GM18499 (cell line): Measurements from ENCODE around the gene TMEM185B.
"Not testable (repeated sequence)": the region's sequence is repeated elsewhere in the genome, so short reads cannot be mapped to it uniquely, and the experiment has no call there.

Source experiments
- ATAC-seq: cut with Tn5 transposase; IDR thresholded peaks from one replicate; pipeline ENCODE4 v1.9.1; 2021; ENCODE audit warnings: moderate number of reproducible peaks; ENCODE audit not compliant: insufficient read depth, unreplicated experiment

Gene TMEM185B

DNA sequence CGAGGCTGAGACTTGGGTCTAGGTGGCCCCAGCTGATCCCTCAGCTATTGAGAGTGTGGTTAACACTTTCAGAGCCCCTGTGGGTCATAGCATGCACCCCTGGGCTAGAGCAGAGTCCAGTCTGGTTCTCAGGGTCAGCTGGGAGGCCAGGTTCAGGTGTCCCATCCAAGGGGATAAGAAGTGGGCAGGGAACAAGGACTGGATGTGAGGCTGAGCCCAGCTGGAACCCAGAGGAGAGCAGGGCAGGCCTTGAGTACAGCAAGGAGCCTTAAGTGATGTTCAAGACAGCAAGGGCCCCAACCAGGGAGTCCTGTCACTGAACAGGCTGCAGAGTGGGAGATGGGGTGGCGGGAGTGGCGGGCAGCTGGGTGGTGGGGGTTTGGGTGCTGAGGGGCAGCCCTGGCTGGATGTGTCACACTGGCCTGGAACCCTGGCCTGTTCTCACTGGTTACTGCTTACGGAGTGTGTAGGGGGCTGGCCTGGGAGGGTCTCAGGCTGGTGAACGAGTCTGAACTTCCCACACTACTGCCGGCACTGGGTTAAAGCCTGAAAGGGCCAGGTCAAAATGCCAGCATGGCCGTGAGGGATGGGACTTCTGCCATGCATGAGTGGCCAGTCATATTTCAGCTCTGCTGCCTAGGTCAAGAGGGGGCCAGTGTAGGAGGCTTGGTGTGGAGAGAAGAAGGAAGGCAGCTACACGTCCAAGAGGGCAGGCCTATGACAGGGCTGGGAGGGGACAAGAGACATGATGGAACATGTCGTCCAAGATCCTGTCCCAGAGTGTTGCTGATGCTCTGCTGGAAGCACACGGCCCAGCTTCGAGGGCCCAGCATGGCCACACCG, 13.6 kb downstream of the TMEM185B start:
- ATAC-seq: no peak

DNA sequence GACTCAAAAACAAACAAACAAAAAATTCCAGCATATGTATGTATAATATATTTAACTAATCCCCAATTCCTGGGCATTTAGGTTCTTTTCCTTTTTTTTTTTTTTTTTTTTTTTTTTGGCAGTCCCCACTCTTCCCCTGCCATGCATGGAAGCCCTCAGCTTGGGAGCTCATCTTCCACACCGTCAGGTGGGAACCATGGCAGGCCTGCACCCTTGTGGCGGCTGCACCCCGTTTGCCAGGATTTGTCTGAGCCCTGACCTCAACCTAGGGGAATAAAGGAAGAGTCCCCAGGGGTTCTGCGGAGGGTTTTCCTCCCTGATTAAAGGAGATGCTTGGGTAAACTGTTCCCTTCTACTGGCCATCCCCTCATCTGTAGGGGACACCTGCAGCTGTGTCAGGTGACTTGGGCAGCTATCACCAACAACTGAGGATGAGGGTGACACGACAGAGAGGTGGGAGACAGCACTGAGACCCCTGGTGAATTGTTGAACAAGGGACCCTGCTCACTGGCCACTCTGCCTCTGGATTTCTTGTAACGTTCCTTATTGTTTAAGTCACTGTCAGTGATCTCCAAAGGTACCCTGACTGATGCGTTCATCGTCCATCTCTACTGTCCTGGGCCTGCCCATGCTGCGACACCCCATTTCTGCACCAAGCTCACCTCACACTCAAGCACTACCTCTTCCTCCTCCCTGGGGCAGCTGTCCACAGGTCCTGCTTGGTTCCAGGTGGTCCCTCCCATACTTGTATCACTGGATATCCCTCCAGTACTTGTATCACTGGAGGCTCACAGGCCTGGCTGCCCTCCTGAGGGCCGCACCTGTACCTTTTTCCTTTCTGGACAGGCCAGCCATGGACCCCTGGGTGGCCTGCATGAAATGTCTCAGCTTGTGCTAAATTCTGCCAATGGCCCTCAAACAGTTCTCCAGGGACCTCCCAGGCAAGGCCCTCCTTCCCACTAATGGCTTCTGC, 14.5 kb downstream of the TMEM185B start:
- no peak for ATAC-seq

- ATAC-seq: no peak
These were observed 17.1 kb downstream of the TMEM185B start for GRCh38 chr2:120206022-120206581.

DNA sequence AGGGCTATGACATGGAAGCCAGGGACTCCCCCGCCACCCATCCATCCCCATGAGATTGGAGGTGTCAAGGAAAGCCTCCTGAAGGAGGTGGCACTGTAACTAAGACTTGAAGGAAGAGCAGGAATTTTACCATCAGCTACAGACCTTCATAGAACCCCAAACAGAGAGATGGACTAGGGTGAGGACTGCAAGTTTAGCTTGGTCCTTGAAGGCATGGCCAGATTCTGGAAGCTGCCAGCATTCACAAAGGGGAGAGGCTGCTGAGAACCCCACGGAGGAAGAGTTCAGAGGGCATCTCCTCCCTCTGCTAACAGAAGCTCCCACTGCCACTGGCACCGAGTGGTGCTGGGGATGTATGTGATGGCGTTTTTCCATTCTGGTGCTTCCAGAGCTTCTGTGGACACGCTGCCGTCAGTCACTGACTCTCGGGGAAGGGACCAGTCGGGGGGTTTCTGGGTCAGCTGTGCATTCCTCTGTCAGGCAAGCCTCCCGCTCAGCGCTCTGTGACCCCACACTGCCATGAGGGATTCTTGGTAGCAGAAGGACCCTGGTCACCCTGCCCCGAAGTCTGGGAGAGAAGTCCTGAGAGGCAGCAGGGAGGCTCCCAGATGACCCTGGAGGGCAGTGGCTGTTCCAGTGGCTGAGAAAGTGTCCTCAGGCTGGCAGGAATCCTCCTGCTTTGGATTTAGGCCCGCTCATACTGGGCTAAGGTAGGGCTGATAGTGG, 18.1 kb downstream of the TMEM185B start:
- ATAC-seq: no peak

DNA sequence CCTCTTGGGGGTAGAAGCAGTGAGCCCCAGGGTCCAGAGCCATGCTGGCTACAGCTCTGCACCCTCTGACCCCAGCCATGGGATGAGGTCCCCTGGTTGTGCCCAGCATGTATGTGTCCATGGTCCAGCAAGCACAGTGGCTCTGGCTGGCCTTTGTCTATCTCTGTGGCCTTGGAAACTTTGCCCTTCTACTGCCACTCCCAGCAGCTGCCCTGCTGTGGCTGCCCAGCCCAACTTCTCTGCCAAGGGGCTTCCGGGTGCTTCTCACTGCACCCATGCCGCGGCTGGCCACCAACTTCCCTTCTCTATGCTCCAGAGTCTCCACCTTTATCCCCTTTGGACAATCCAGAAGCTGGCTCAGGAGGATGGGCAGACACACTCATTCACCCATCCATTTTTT, 18.8 kb downstream of the TMEM185B start:
- no peak for ATAC-seq

DNA sequence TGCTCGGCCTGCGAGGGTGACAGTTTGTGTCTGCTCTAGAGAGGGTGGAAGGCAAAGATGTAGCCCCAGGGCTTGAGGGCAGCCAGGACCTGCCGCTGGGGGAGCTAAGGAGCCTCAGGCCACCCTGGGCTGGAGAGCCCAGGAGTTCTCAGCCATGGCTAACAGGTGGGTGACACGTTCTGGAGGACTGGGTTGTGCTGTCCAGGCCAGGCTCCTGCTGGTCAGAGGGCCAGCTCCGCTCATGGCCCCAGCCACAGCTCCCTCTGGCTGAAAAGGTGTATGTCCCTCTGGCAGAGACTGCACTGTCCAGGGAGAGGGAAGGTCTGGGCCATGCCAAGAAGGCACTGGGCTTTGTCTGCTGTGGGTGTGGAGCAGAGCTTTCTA, 19.2 kb downstream of the TMEM185B start:
- ATAC-seq: no peak

- ATAC-seq: no peak
These were observed 19.8 kb downstream of the TMEM185B start for GRCh38 chr2:120203251-120204021.

DNA sequence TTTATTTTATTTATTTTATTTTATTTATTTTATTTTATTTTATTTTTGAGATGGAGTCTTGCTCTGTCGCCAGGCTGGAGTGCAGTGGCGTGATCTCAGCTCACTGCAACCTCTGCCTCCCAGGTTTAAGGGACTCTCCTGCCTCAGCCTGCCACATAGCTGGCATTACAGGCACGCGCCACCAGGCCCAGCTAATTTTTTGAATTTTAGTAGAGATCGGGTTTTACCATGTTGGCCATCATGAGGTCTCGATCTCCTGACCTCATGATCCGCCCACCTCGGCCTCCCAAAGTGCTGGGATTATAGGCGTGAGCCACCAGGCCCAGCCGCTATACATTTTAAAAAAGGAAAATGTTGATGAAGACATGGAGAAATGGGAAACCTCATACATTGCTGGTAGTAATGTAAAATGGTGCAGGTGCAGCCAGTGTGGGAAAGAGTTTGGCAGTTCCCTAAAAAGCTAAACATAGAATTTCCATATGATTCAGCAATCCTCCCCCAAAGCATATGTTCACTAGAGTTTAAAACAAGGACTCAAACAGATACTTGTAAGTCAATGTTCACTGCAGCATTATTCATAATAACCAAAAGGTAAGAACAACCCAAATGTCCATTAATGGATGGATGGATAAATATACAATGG, 23.3 kb downstream of the TMEM185B start:
- not testable (repeated sequence) for ATAC-seq

GRCh38 chr2:120195553-120195952, 27.6 kb downstream of the TMEM185B start:
- no peak for ATAC-seq

DNA sequence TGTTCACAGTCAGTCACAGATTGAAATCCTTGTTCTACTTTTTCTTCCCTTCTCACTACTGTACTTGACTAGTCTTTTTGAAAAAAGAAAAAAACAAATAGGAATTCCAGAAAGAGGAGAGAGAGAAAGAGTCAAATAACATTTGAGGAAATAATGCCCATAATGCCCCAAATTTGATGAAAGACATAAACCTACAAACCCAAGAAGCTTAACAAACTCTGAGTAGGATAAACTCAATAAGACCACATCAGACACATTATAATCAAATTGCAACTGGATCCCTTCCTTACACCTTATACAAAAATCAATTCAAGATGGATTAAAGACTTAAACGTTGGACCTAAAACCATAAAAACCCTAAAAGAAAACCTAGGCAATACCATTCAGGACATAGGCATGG, 30.9 kb downstream of the TMEM185B start:
- no peak for ATAC-seq

DNA sequence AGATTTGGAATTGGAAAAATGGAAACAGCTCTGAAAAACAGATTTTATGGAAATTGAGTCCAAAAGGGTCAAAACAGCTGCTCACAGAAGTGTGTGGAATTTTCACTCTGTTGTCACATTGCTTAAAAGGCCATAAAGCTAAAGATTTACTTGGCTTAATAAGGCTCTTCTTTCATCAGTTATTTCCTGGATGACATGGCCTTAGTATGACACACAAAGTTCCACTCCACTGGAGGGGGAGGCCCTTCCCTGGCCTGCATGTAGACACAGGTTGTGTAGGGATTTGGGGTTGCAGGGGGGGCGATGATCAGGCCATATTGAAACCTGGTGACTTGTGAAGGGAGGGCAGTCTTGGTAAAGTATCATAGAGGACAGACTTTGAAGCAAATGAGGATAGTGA, 34.0 kb downstream of the TMEM185B start:
- ATAC-seq: no peak

- no peak for ATAC-seq
These were observed 41.1 kb downstream of the TMEM185B start for GRCh38 chr2:120182019-120182560.

DNA sequence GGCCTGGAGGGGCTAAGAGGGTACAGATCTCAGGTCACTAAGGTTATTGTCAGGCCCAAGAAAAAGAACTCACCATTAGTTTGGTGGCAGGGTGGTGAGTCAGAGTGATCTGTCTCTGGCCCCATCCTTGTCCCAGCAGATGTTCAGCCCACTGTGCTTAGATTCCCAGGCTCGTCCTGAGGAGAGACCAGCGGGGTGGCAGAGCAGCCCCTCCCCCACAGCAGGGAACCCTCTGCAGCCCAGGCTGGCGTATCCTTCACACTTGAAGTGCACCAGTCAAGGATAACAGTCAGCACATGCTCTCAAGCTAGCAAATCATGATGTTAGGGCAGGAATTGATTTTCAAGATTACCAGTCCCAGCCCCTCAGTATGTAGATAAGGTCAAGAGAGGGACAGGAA, 43.1 kb downstream of the TMEM185B start:
- ATAC-seq: no peak

GRCh38 chr2:120179396-120179795, 43.8 kb downstream of the TMEM185B start:
- no peak for ATAC-seq

GRCh38 chr2:120177973-120178372, 45.2 kb downstream of the TMEM185B start:
- ATAC-seq: no peak

- ATAC-seq: peak; percentile 85
These were observed 46.1 kb downstream of the TMEM185B start for GRCh38 chr2:120177001-120177621.

GRCh38 chr2:120176526-120176925, 46.7 kb downstream of the TMEM185B start:
- ATAC-seq: no peak

DNA sequence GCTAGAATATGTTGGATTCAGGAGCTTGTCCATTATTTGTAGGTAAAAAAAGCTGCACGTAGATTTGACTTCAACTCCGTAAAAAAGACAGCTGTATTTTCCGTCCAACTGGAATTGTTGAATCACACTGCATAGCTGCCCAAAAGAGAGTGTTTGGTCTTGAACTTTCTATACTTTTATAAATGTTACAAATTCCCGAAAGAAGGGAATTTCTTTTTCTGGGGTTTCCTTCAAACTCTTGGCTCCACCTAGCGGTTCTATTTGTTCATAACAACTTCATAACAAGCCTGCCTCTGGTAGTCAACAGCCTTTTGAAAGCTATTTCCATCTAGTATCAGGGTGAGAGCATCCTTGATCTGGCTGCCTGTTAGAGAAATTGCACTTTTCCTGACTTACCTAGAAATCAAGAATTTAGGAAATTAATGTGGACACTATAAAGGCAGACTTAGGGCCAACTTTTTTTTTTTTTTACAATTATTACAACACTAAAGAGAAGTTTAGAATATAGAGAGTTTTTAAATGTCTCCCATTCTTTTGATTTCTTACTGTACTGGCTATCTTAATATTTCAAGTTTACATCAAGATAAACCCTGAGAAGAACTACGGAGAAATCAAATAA, 48.1 kb downstream of the TMEM185B start:
- no peak for ATAC-seq
